HepG2 (cell line): ENCODE measurements around the gene MCMBP. TPM values are rescaled to one million over a fixed set of nuclear protein-coding genes. Genes with fewer than 3 reads are reported as not detected.
A peak's percentile ranks its signal among the peaks of the same experiment; 100 is the strongest.

Experiments
- FOXA1 ChIP-seq, 2 experiments: fragments of 450-650 bp in 1 of 2; sonication (generic) in 1 of 2; formaldehyde crosslinking in 1 of 2; IDR thresholded peaks; 2 replicates each; pipeline versions ENCODE4 v1.4.0 to v1.6.1; 2016 to 2020; ENCODE audit warnings: missing genetic modification reagents in 1 of 2
- FOXA3 ChIP-seq: IDR thresholded peaks from 2 replicates; pipeline ENCODE4 v1.6.1; 2016; ENCODE audit warnings: missing genetic modification reagents, missing compliant biosample characterization
- HOXA3 ChIP-seq: sonication (generic); formaldehyde crosslinking; IDR thresholded peaks from 2 replicates; pipeline ENCODE4 v1.5.0; 2020; ENCODE audit warnings: missing genetic modification reagents
- LCORL ChIP-seq, 2 experiments: fragments of 450-650 bp in 1 of 2; sonication (generic) in 1 of 2; formaldehyde crosslinking in 1 of 2; IDR thresholded peaks; 2 replicates each; pipeline versions ENCODE4 v1.5.0 to v1.6.1; 2017 to 2020; ENCODE audit warnings: antibody characterized with exemption in 1 of 2, missing genetic modification reagents in 1 of 2
- NONO ChIP-seq, 2 experiments: fragments of 450-650 bp in 1 of 2; sonication (generic) in 1 of 2; formaldehyde crosslinking in 1 of 2; IDR thresholded peaks in 1 of 2; conservative IDR thresholded peaks in 1 of 2; 2 replicates each; pipeline versions ENCODE4 v1.6.1 to v1.8.0; 2017 to 2022; ENCODE audit warnings: mild to moderate bottlenecking in 1 of 2, missing genetic modification reagents in 1 of 2, moderate library complexity in 1 of 2
- PRPF4 ChIP-seq: fragments of 200-400 bp; formaldehyde crosslinking; IDR thresholded peaks from 2 replicates; pipeline ENCODE4 v1.6.1; 2016; ENCODE audit warnings: low read length, low read depth; ENCODE audit not compliant: poor library complexity, severe bottlenecking
- SKIL ChIP-seq: sonication (generic); formaldehyde crosslinking; IDR thresholded peaks from 2 replicates; pipeline ENCODE4 v1.8.0; 2022; ENCODE audit warnings: missing genetic modification reagents, mild to moderate bottlenecking, moderate library complexity, borderline replicate concordance
- SP1 ChIP-seq, 2 experiments: fragments of 450-650 bp in 1 of 2; sonication (generic) in 1 of 2; formaldehyde crosslinking in 1 of 2; IDR thresholded peaks; 2 replicates each; pipeline versions ENCODE4 v1.4.0 to v1.6.1; 2016 to 2020; ENCODE audit warnings: missing genetic modification reagents in 1 of 2
- TEAD2 ChIP-seq: sonication (generic); formaldehyde crosslinking; IDR thresholded peaks from 2 replicates; pipeline ENCODE4 v1.9.0; 2021; ENCODE audit warnings: missing genetic modification reagents
- TFE3 ChIP-seq: IDR thresholded peaks from 2 replicates; pipeline ENCODE4 v1.6.1; 2016
- ZBTB10 ChIP-seq: sonication (generic); formaldehyde crosslinking; IDR thresholded peaks from 2 replicates; pipeline ENCODE4 v1.4.0; 2020; ENCODE audit warnings: missing genetic modification reagents, borderline replicate concordance
- ZNF263 ChIP-seq: sonication (generic); formaldehyde crosslinking; IDR thresholded peaks from 2 replicates; pipeline ENCODE4 v1.4.0; 2020; ENCODE audit warnings: missing genetic modification reagents
- ZNF282 ChIP-seq: fragments of 450-650 bp; IDR thresholded peaks from 2 replicates; pipeline ENCODE4 v1.6.1; 2018; ENCODE audit not compliant: partially characterized antibody
- ZNF503 ChIP-seq: sonication (generic); formaldehyde crosslinking; IDR thresholded peaks from 2 replicates; pipeline ENCODE4 v1.4.0; 2020; ENCODE audit warnings: missing genetic modification reagents
- ZNF564 ChIP-seq: sonication (generic); formaldehyde crosslinking; IDR thresholded peaks from 2 replicates; pipeline ENCODE4 v1.8.1; 2023; ENCODE audit warnings: mild to moderate bottlenecking, missing genetic modification reagents
- ZNF619 ChIP-seq: sonication (generic); formaldehyde crosslinking; IDR thresholded peaks from 2 replicates; pipeline ENCODE4 v1.4.0; 2020; ENCODE audit warnings: mild to moderate bottlenecking, missing genetic modification reagents
- ZNF761 ChIP-seq: sonication (generic); formaldehyde crosslinking; conservative IDR thresholded peaks from 2 replicates; pipeline ENCODE4 v1.4.0; 2020; ENCODE audit warnings: mild to moderate bottlenecking, missing genetic modification reagents
- ZNF780A ChIP-seq: sonication (generic); formaldehyde crosslinking; IDR thresholded peaks from 2 replicates; pipeline ENCODE4 v1.8.0; 2022; ENCODE audit warnings: mild to moderate bottlenecking, missing genetic modification reagents, moderate library complexity
- polyA plus RNA-seq, 8 experiments: library from polyadenylated mRNA; depleted of rRNA in 3 of 8; stranded (reverse) in 7 of 8; unstranded in 1 of 8; fragments of >200 nt; fragmentation: Illumina TruSeq in 4 of 8; extraction: Trizol in 4 of 8; gene quantifications; 2 replicates each; pipeline versions ENCODE4 v1.2.1 to v1.2.3, GENCODE V29; 2011 to 2016; ENCODE audit warnings: low read depth in 4 of 8, missing spikeins in 1 of 8, mixed read lengths in 1 of 8; ENCODE audit not compliant: insufficient read depth in 1 of 8
- total RNA-seq, 5 experiments: library from RNA; depleted of rRNA; stranded (reverse); fragments of >200 nt; fragmentation: Illumina TruSeq; extraction: Trizol; gene quantifications; 2 replicates each; pipeline ENCODE4 v1.2.3, GENCODE V29; 2016; ENCODE audit warnings: low read depth in 1 of 5

Gene MCMBP
- total and polyA plus RNA-seq, 2 of the 13 experiments (the other 11 are each of a cell fraction or from before 2014, with no cell fraction given) = 35.7 to 62.4 TPM

- TF ChIP-seq ZNF619 (CRISPR knock-in tag) (no peak), NONO (IDR thresholded peaks at IDR 0.05) (no peak), NONO (CRISPR knock-in tag; conservative IDR thresholded peaks at IDR 0.05) (no peak), ZNF282 (no peak), SKIL (no peak), ZNF780A (CRISPR knock-in tag) (no peak), HOXA3 (CRISPR knock-in tag) (0 out of 2 replicates have a peak, but pooled peaks have one; percentile 21), SP1 (IDR thresholded peaks at IDR 0.05) (no peak), SP1 (CRISPR knock-in tag; IDR thresholded peaks at IDR 0.05) (no peak), TFE3 (CRISPR knock-in tag) (0 out of 2 replicates have a peak, but pooled peaks have one; percentile 8), ZNF263 (CRISPR knock-in tag) (no peak), FOXA3 (CRISPR knock-in tag) (peak; percentile 43; the same call in 1 of the 2 replicates), ZNF503 (no peak), ZBTB10 (CRISPR knock-in tag) (no peak), LCORL (IDR thresholded peaks at IDR 0.05) (no peak), LCORL (CRISPR knock-in tag; IDR thresholded peaks at IDR 0.05) (no peak; the same call in 1 of the 2 replicates), PRPF4 (no peak), TEAD2 (CRISPR knock-in tag) (no peak), ZNF761 (CRISPR knock-in tag) (no peak), ZNF564 (CRISPR knock-in tag) (no peak), FOXA1 (IDR thresholded peaks at IDR 0.05) (no peak), FOXA1 (CRISPR knock-in tag; IDR thresholded peaks at IDR 0.05) (peak; percentile 54)
Observed at GRCh38 chr10:119786117-119786769, 86.4 kb downstream of the MCMBP start (continued).
